Cerebellar nuclear complex (tissue), 1 donor: ENCODE measurements around the gene CASP5.
"Not testable (repeated sequence)": the region's sequence is repeated elsewhere in the genome, so short reads cannot be mapped to it uniquely, and the experiment has no call there.

Source experiments
- DNase-seq, 2 experiments: peaks; one replicate each; lab custom pipeline; 2025; lab: John Stamatoyannopoulos, UW

CASP5 gene

DNA sequence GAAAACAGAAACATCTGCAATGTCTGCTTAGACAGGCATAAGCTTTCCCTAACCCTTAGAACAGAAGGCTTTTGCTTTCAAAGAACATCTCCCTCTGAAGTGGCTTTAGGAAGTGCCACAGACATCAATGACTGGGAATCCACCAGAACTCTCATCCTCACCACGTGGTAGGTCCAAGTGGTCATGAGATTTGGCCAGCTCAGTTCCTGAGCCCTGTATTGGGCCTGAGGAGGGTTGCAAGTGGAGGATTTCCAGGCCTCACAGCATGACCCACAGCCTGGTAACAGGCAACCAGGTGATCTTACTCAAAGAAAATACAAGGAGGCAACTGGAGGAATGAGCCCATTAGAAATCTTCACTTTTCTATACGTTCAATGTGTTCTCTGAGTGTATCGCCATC, 10.4 kb upstream of the CASP5 start:
- DNase-seq = no peak

DNA sequence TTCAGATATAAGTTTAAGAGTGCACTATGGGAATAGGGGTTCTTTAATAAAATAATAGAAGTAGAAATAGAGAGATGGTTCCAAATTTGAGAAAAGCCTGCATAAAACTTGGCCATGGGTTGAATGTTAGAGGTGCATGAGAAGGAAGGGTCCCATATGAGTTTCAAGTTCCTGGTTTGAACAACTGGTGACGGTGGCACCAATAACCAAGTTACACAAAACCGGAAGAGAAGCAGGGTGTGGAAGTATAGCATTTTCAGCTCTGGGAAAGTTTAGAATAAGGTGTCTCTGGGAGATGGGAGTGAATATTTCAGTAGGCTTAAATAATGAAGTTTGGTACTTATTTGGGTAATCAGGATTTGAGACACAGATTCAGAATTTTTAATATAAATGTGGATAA, 9.5 kb upstream of the CASP5 start:
- DNase-seq = no peak

DNA sequence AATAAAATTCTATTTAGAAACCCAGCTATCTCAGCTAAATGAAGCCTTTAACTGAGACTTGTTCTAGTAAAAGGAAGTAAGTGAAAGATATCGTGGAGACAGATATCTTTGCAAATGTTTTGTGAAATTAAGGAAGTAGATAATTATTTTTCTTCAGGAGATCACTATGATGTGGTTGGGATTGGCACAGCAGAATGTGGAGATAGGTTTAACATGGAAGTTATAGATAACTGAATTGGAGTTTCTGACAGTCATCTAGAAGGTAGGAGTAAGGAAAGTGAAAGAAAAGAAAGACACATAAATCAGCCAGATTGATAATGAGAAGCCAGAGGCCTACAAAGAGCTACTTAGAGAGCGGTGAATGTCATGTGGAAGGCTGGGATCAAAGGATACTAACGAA, 4.7 kb upstream of the CASP5 start:
- no peak for DNase-seq

DNA sequence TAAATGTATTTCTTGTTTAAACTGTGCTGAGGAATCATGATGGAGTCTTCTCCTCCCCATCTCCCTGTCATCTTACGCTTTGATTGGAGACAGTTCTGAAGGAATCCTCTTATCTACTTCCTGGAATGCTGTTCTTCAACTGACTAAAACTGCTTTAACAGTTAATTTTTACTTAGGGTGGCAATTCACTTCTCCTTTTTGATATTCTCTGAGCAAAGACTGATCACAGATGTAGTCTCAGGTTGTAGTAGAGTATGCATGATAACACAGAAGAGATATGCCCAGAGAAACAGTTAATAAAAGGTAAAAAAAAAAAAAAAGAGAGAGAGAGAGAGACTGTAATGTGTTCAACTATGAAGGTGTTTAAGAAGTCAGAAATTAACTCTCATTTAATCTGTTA, 1.4 kb upstream of the CASP5 start:
- no peak for DNase-seq

DNA sequence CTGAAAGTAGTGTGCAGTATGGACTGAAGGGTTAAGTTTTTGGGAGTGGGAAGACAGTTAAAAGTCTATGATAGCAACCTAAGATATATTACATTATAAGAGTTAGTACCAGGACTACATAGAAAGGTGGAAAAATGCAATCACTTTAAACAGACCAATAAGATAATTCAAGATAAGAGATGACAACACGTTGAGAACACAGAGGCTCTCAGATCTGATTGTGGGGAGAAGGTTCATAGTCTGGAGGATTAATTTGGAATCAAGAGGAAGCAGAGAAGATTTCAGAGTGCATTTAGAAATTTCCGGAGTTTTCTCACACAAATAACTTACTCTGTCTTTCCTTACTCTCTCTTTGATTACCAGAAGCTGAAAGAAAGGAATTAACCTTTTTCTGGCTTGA, 441 bp downstream of the CASP5 start:
- DNase-seq = no peak

DNA sequence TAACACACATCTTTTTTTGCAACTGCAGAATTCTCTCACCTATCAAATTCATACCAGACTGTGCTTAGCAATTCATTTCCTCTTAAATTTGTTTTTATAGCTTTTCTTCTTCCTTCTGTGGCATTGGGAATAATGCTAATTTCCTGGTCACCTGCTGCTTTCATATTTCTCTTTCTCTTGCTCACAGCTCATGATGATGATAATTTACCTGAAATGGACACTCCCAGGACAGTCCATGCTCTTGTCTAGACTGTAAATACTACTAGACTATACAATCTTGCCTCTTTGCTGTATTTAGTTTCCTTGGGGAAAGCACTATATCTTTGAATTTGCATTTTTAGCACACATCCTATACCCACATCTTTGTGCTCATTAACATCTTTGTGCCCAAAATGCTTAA, 15.5 kb downstream of the CASP5 start:
- DNase-seq = no peak

DNA sequence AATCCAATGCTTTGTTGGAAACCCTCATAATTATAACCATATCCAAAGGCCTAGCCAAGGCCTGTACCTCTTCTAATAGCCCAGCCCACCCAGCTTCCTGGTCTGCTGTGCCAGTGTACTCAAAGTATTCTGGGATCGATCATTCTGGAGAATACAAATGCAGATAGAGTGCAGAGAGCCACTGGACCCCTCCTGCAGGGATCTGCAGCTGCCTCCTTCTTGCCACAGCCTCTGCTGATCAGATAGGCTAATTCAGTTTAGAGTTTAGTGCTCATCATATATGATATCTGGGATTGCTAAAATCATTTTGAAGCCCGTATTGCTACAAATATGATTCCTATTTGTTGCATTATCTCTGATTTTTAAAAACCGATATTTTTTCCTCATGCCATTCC, 17.5 kb downstream of the CASP5 start:
- DNase-seq = no peak

DNA sequence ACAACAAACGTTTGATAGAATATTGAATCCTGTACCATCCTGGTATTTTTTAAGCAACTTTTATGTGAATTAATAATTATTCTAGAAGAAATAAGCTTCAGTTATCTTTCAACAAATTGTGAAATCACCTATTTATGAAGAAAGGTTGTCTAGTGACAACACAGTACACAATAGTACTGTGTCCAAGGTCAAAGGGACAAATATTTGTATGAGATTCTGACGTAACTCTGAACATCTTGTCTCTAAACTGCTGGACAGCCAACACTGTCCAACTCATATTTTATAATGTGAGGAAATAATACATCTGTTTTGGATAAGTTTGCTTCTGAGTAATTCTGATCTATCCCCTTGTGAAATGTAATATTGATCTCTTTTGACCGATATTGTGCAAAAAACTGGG, 18.9 kb downstream of the CASP5 start:
- no peak for DNase-seq

DNA sequence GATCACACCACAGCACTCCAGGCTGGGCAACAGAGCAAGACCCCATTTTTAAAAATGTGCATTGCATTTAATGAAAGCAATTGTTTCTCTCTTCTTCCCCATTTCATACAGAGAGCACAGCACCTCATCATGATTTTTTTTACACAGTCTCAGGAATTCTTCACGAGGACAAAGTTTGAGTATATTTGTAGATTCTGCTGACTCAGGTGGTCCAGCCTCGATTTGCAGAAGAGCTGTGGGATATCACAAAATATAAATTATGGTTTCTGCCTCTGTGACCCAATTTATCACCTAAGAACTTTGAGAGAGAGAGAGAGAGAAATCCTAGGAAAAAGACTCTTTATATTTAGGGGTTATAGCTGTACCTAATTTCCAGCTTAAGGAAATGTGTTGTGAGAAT, 19.8 kb downstream of the CASP5 start:
- no peak for DNase-seq

DNA sequence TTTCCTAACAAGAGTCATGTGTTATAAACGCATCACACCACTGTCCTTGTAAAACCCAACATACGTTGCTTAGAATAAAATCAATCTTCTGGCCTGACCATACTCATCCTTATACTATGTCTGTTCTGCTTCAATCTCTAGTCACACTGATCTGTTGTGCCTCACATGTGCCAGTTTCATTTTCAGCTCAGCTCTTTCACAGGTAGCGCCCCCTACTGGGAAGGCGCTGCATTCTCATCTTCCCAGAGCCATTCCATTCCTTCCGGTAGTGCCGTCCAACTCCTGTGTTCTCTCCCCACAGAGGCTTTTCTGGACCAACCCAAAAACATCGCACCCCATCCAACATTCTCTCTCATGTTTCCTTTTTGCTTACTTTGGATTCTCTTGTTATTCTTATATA, 22.2 kb downstream of the CASP5 start:
- DNase-seq = no peak

DNA sequence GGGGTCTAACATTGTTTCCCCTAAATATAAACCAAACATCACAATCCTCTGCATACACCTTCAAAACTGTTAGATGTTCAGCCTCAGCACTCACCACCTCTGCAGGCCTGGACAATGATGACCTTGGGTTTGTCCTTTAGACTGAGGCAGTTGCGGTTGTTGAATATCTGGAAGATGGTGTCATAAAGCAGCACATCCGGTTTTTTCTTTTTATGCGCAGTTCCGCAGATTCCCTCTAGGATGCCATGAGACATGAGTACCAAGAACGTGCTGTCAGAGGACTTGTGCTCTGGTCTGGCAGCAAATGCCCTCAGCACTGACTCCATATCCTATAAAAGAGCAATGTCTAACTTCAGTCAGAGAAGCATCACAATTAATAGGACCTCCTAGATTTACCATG, 22.8 kb downstream of the CASP5 start:
- no peak for DNase-seq

DNA sequence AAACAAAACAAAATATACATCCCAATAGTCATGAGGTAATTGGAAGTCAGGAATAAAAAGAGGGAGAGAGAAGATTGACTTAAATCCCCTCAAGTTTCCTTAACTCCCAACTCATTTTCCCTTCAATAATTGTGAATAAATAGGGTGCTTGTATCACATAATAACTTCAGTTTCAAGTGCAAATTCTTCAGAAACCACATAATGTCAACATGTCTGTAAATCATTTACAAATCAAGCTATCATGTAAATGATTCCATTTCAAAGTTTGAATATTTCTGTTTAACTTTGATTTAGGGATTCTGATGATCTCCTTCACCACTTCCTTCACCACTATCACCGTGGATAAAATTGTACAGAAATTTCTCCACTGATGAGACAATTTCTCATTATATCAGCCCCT, 23.2 kb downstream of the CASP5 start:
- DNase-seq = no peak

DNA sequence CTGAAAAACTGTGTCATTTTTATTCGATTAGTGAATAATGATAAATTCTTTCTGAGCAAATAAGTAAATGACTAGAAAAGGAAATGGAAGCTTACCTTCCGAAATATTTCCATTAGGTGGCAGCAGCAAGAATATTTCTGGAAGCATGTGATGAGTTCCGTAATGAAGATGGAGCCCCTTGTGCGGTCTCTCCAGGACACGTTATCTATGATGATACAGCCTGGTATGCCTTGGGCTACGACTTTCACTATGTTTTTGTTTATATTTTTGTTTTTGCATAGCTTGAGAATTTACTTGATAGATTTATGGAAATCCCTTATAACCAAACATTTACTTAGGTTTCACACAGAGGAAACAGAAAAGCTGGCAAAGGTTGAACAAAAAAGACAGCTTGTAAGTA, 25.7 kb downstream of the CASP5 start:
- no peak for DNase-seq

DNA sequence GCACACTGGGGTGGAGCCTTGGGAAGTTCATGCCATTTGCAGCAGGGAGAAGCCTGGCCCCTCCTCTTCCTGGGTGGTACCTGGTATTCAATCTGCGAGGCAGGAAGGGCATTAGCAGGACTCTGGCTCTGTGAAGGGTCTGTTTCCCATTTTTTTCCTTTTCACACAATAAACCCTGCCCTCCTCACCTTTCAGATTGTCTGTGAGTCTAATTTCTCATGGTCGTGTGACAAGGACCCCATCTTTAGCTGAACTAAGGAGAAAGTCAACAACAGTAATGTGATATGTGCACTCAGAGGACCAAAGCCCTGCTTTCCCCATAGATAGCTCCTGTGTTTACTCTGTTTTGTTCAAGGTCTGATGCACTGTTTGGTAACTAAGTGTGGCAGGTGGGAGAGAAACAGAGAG, 28.0 kb downstream of the CASP5 start:
- DNase-seq = no peak

DNA sequence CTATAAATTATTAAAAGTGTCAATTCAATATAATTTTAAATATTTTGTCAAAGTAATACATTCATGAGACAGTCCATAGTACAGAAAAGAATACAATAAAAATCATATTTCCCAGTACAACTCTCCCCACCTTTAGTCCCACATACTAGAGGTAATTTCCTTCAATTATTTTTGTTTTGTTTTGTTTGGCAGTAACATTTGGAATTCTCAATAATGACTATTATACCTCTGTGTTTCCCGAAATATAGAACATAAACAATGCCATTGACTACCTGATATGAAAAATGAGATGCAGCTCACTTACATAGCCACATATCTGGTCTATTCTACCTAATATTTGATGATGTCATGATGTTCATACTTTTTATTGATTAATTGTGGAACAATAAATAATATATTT, 30.2 kb downstream of the CASP5 start:
- DNase-seq = no peak

DNA sequence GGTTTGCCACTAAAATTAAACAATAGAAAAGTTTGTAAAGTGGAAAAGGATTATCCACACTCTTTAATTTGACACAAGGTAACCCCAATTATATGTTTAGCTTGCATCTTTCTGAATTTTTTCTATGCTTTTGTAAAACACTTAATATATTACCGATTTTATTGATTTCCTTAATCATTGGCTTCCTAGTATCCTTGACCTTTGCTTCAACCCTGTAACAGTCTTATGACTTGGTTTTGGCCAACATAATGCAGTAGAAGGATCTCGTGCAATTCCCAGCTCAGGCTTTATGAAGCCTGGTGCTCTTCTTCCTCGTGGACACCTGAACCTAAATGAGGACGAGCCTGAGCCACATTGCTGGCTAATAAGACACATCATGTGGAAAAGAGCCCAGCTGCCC, 31.0 kb downstream of the CASP5 start:
- DNase-seq = no peak

DNA sequence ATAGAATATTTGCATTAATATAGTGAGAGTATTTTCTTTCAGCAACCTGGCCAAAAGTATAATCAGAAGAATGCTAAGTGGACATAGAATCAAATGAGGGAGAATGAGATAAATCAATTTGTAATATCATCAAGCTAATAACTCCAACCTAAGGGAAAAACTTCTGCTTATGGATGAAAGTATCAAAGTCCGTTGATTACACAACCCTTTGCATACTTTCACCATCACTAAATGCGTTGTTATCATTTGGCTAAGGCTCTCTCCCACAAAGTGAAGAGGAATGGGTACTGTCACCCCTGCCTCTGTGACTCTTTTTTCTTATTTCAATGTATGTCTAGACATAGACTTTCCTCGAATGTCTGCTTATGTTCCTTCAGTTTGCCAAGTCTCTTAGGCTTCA, 38.2 kb downstream of the CASP5 start:
- no peak for DNase-seq

DNA sequence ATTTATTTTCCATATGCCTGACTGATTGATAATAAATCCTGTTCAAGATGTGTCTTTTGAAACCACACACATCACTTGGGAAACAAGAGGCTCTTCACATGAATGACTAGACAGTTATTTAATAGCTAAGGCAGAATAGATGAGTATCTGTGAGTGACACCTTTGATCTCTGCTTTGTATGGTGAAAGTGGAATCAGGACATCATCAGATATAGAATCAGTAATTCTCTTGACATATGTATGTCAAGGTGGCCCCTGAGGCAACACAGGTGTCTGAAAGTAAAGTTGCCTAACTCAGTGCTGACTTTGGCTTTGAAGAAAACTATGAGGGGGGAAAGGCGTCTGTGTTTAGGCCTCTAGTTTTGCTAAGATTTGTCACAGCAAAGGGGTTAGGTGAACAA, 43.1 kb downstream of the CASP5 start:
- no peak for DNase-seq

DNA sequence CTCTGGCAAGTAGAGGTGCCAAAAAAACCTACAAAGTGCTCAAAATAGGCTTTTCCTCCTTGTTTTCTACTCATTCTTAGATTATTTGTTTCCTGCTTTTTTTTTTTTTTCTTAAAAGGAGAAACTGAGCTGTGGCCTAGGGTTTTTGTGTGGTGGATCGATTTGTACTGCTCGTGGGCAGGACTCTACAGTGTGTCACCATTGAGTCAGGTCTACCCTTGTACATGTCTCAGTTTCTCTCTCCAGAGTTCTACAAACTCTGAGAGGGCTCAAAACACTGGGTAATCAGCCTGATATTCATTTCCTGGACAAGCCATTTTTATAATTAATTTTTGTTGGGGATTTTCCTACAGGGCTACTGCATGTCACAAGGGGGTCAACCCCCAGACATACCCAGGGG, 49.4 kb downstream of the CASP5 start:
- no peak for DNase-seq

DNA sequence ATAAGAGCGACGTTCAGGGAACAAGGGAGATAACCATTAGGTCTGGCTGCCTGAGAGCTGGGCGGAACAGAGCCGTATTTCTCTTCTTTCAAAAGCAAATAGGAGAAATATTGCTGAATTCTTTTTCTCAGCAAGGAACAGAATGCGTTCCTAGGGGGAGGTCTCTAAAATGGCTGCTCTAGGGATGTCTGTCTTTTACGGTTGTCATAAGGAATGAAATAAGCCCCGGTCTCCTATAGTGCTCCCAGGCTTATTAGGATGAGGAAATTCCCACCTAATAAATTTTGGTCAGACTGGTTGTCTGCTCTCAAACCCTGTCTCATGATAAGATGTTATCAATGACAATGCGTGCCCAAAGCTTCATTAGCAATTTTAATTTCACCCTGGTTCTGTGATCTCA, 50.0 kb downstream of the CASP5 start:
- not testable (repeated sequence) for DNase-seq

DNA sequence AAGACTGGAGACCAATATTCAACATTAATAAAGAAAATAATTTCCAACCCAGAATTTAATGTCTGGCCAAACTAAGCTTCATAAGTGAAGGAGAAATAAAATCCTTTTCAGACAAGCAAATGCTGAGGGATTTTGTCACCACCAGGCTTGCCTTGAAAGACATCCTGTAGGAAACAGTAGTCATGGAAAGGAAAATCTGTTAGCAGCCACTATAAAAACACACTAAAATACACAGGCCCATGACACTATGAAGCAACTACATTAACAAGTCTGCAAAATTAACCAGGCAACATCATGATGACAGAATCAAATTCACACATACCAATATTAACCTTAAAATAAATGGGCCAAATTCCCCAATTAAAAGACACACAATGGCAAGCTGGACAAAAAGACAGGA, 52.2 kb downstream of the CASP5 start:
- DNase-seq = no peak

DNA sequence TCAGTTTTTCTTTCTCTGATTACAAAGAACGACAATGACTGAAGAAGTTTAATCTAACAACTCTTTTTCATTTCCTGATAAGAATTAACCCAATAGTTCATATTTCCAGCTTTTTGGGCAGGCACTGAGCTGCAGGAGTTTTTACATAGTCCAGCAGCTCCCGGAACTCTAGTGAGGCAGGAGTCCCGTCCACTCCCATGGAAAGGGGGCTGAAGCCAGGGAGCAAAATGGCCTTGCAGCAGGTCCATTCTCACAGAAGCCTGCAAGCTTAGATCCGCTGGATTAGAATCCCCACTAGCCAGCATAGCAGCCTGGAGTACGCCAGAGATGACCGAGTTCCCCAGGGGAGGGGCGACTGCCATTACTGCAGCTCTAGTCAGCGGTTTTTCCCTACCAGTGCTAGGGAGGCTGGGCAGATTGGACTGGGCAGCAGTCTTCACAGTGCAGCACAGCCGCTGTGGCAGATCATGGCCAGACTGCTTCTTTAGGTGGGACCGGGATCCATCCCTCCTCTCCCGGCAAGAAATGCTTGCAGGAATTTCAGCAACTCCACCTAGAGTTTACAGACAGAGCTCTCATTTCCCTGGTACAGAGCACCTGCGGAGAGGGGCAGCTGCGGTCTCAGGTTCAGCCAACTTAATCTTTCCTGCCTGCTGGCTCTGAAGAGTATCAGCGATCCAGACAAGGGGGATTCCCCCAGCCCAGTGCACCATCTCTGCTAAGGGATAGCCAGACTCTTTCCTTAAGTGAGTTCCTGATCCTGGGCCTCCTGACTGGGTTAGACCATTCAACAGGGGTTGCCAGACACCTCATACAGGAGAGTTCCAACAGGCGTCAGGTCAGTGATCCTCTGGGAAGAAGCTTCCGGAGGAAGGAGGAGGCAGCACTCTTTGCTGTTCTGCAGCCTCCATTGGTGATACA, 53.9 kb downstream of the CASP5 start:
- no peak for DNase-seq

DNA sequence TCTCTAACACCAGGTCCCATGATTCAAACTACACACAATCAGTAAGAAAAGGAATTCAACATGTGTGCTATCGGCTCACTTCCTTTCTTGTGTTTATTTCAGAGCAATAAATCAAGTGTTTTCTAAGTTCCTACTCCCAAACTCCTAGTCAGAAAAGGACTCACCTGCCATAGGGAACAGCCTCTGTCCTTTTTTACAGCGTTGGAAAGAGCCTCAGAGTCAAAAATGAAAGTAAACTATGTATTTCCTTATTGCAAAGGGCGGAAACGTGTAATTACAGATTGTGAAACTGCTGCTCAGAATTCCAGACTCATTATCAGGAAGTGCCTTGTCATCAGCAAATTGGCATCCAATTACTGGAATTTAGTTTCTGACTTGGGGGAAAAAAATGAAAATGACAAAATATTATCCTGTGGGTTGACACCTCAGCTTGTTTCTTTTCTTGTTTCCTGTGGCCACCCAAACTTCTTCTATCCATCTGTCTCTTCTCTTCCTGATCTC, 54.6 kb downstream of the CASP5 start, which contains the start of gene CASP4:
Gene CASP4 (minus strand): TSS at position 220 of the 501 bp plus-strand sequence. CDS start 49 bp downstream, at position 171.
- DNase-seq = no peak
